Midbrain (tissue), 1 donor: ENCODE measurements around the gene COL27A1.

Source experiments
- DNase-seq: peaks from one replicate; lab custom pipeline; 2025; lab: John Stamatoyannopoulos, UW

The COL27A1 gene

GRCh38 chr9:114228016-114228808 lies 72.9 kb downstream of the COL27A1 start:
- DNase-seq, result no peak

GRCh38 chr9:114229295-114229694 lies 74.0 kb downstream of the COL27A1 start:
- no peak for DNase-seq

DNA sequence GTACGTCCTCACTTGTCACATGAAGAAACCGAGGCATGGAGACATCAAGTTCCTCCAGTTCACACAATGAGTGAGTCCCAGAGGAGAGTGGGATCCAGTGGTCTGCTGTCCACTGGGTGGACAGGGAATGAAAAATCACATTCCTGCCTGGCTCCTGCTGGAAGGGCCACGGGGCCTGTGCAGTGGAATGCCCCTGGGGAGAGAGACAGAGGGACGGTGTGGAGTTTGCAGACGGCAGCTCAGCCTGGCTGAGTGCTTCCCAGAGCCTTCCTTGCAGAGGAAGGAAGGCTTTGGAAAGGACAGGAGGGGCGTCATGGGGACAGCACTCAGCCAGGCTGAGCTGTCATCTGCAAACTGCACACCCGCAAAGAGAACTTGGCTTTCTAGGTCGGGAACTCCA lies 74.7 kb downstream of the COL27A1 start:
- DNase-seq, result no peak

- DNase-seq, result no peak
These were observed 75.9 kb downstream of the COL27A1 start for GRCh38 chr9:114231273-114231672.

DNA sequence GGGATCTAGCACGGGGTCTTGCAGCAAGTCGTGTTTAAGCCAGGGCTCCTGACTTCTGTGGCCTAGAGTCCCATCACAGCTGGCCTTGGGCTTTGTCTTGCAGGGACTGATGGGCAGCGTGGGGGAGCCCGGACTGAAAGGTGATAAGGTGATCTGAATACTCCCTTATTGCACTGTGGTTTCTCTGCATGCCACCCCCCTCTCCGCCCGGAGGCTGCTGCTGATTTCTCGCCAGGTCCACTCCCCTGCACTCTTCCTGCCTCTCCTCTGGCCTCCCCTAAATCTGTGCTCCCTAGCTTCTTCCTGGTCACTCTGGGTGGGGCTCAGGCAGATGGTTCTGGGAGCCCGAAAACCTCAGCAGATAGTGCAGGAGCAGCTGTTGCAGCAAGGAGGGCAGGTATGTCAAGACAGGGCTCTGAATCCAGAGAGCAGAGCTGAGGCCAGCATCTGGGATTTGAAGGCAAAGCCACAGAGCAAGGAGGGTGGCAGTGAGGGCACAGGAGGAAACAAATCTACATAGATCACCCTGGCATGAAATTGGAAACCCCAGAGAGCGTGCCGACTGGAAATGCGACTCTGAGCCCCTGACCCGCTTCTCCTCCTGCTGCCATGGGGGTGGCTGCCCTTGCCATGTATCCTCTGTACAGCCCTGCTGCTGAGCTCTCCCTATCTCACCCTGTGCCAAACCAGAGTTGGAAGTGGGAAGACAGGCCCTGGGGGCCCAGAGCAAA lies 76.5 kb downstream of the COL27A1 start:
- DNase-seq, result no peak

DNA sequence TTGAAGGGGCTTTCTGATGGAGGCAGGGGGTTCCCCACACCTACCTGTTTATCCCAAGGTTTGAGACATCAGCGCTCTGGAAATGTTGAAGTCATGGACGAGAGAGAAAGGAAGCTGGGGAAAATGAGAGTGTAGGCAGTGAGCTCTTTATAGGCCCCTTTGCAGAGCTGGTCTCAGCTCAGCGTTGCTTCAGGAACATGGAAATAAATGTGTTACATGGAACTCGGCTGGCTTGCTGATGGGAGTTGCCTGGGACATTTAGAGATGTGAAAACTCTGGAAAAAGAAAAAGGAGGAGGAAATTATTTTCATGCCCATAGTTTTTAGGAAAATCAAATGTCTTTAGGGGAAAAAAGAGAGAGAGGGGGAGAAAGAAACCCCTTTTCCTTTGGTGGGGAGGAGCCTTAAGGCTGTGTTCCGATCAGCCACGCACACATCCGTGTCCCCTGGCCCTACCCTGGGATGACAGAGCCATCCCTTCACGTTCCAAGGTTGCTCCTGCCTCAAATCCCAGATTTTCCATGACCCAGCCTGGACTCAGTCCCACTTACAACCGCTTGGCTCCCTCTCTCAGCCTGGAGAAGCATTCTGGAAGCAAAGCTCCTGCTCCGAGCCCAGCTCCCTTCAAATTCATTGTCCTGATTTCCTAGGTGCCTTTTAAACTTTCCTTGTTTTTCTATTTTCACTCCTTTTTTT lies 78.3 kb downstream of the COL27A1 start:
- no peak for DNase-seq

GRCh38 chr9:114235033-114235661 lies 79.8 kb downstream of the COL27A1 start:
- no peak for DNase-seq

DNA sequence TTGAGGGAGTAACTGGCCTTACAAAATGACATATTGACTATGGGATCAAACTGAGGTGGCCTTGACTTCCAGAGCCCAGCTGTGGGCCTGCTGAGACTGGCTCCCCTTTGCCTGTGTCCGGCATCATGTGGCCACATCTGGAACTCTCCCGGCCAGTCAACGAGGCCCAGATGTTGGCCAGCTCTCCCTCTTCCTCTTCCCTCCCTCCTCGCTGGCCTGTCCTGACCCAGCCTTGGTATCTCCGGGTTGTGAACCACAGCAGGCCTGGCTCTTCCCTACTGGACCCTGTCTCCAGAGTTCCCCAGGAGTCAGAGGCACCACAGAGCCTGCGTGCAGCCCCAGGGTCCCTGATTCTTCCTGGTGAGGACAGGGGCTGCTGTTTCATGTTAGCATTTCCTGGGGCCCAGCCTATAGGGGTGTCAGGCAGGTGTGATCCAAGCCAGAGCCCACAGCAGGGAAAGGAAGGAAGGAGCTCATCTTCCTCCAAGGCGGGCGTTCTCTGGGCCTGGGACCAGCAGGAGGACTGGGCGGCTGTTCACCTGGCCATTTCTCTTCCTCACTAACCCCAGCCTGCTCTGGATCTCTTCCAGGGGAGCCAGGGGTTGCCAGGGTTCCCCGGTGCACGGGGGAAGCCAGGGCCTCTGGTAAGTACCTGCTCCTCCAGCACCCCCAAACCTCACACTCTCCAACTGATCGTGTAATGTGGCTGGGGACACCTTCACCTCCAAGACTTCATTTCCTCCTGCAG lies 81.2 kb downstream of the COL27A1 start:
- DNase-seq, result no peak

GRCh38 chr9:114237247-114237646 lies 81.9 kb downstream of the COL27A1 start:
- no peak for DNase-seq

- no peak for DNase-seq
These were observed 82.4 kb downstream of the COL27A1 start for GRCh38 chr9:114237781-114238180.

GRCh38 chr9:114238472-114238871 lies 83.1 kb downstream of the COL27A1 start:
- DNase-seq, result no peak

DNA sequence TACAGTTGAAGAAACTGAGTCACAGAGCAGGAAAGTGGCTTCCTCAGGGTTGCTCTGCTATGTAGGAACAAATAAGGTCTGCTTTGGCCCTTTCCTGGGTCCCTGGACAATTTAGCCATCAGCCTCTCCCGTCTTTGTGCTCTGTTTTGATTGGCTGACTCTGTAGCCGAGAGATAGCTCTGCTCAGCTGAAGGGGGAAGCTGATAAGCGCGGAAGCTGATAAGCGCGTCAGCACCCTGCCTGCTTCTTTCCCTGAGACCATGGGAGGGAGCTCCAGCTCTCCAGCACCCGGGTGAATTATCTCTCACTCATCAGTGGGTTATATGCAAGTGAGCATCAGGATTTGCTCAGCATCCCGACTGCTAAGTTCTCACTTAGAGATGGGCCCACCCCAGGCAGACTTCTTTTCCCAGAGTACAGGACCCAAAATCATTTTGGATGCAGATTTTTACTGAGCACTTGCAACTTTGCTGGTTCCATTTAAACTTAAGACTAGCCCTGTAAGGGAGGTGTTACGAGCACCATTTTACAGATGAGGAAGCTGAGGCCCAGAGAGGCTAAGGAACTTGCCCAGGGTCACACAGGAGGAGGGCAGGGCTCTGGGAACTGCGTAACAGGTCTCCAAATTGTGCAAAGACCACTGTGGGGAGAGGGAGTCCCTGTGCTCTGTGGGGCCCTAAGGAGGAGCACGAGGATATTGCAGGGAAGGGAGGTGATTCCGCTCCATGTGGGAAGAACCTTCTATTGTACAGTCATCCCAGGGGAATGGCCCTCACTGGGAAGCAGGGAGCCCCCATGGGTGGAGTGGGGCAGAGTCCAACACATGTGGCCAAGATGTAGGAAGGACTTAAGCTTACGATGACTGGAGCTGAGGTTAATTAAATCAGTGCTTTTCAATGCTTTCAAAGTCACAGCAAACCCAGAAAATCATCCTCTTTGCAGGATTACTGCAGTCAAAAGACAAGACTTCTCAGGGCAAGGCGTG lies 83.8 kb downstream of the COL27A1 start:
- DNase-seq, result no peak

GRCh38 chr9:114240216-114240615 lies 84.9 kb downstream of the COL27A1 start:
- no peak for DNase-seq

GRCh38 chr9:114240647-114241558 lies 85.6 kb downstream of the COL27A1 start:
- no peak for DNase-seq

DNA sequence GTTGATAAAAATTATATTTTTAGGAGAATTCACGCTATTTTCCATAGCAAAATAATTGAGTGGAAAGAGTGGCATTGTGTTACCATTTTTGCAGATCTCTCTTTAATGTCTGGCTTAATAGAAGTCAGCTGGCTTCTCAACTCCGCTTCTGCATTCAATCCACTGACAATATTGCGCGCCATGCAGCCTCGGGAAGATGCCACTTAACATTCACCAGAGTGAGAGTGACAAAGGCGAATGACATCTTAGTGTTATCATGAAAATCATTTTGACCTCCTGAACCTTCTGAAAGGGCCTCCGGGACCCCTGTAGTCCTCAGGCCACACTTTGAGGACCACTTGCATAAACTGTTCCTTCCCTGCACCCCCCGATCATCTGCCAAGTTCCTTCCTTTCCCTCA lies 87.5 kb downstream of the COL27A1 start:
- DNase-seq, result no peak

DNA sequence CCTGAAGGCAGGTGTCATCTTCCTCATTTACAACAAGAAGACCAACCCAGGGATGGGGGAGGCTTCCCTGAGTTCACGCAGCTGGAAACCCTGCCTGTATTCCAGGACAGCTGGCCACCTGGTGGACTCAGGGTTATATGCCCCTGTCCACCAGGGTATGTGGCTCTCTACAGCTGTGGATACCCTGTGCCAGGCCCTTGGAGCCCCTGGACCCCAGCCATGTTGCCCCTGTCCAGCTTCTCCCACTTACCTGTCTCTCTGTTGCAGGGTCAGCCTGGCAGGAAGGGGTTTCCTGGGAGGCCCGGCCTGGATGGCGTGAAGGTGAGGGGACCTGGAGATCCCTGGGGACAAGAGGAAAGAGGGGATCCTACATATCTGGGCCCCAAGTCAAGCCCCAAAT lies 87.9 kb downstream of the COL27A1 start:
- no peak for DNase-seq

GRCh38 chr9:114244570-114244969 lies 89.2 kb downstream of the COL27A1 start:
- DNase-seq, result no peak

- DNase-seq, result no peak
These were observed 91.2 kb downstream of the COL27A1 start for GRCh38 chr9:114246558-114246957.

DNA sequence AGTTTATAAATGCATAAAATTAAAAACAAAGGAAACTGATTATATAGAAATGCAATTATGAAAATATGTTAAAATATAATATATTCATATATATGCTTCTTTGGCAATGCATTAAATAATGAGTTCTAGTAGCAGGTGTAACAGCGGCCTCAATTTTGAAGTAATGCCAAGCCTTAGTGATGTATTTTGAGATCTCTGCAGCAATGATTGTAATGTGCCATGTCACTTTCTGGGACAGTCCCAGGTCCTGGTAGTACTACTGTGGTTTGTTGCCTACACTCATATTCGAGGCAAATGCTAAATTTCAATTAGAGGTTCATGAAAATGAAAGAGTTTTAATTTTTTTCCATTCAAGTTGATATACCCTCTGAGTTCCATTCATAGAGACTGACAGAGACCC lies 91.7 kb downstream of the COL27A1 start:
- DNase-seq, result no peak
